Activated B cell treated with CpG ODN at 0.5 μM for 24 hours (primary cell): Measurements from ENCODE around the gene ADGRL1. TPM values are rescaled to one million over a fixed set of nuclear protein-coding genes. Genes with fewer than 3 reads are reported as not detected.
"Not testable (repeated sequence)": the region's sequence is repeated elsewhere in the genome, so short reads cannot be mapped to it uniquely, and the experiment has no call there.

ENCODE experiments used
- ATAC-seq: fragments of 200-7000 bp; cut with Tn5 transposase; one replicate; pipeline ENCODE4 v1.10.0; 2021; ENCODE audit warnings: low read depth, mild to moderate bottlenecking, moderate library complexity
- CTCF ChIA-PET: fragments of 350-600 bp; sonication (Branson Sonifier 250); formaldehyde crosslinking; loops from one replicate; lab custom pipeline; 2021; ENCODE audit warnings: antibody characterized with exemption; lab: Charles Lee
- POLR2A ChIA-PET: fragments of 350-600 bp; sonication (Branson Sonifier 250); formaldehyde crosslinking; loops from one replicate; lab custom pipeline; 2021; ENCODE audit warnings: antibody characterized with exemption; lab: Charles Lee
- DNase-seq: peaks from one replicate; pipeline ENCODE4 v3.0.0; 2022
- H3K27ac Mint-ChIP-seq: one replicate; pipeline ENCODE4 v1.8.0; 2020; ENCODE audit warnings: mixed read lengths
- H3K27me3 Mint-ChIP-seq: one replicate; pipeline ENCODE4 v1.8.0; 2021; ENCODE audit warnings: mixed read lengths
- H3K36me3 Mint-ChIP-seq: one replicate; pipeline ENCODE4 v1.8.0; 2021; ENCODE audit warnings: low read depth, mixed read lengths
- H3K4me1 Mint-ChIP-seq: one replicate; pipeline ENCODE4 v1.8.0; 2021; ENCODE audit warnings: mixed read lengths
- H3K4me3 Mint-ChIP-seq: one replicate; pipeline ENCODE4 v1.8.0; 2020; ENCODE audit warnings: mild to moderate bottlenecking, mixed read lengths
- H3K9me3 Mint-ChIP-seq: one replicate; pipeline ENCODE4 v1.8.0; 2020; ENCODE audit warnings: mixed read lengths
- intact Hi-C: fragments of 100-400 bp; cut with micrococcal nuclease; formaldehyde crosslinking; loops from one replicate; pipeline ENCODE4 v1.15.1; 2024
- total RNA-seq: library from RNA; stranded (reverse); gene quantifications from 2 replicates; pipeline ENCODE4 v1.2.3, GENCODE V29; 2022
- TF ChIP-seq, protein P1 (sequence below): fragments of 200-600 bp; IDR thresholded peaks from one replicate; pipeline ENCODE4 v1.8.0; 2022; ENCODE audit warnings: antibody characterized with exemption, mild to moderate bottlenecking

Gene ADGRL1
- total RNA-seq, 1 donor from 2014 or later, result 1.4 TPM

DNA sequence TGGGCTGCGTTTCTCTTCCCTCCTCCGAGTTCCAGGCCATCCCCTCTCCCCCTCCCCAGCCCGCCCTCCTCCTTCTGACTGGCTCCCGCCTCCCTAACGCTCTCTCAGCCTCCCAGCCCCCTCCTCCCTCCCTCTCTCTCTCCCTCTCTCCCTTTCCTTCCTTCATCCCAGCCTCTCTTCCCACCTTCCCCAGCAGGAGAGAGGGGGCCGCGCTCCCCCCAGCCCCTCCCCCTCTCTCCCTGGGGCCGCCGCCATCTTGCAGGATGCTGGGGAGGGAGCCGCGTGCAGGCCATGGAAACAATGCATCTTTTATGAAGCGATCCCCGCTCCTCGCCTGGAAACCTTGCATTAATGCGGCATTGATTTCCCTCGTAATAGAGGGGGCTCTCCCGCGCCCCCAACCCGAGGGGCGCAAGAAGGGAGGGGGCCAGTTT, 42.6 kb upstream of the ADGRL1 start:
- DNase-seq, result peak; percentile 32
- ChIA-PET POLR2A (no interaction called here), CTCF (no interaction called here)
- Mint-ChIP-seq H3K4me3 (peak overlapping the region; percentile 69), H3K27ac (peak overlapping the region; percentile 35), H3K27me3 (peaks cover 3% of the 10 kb centered on the region), H3K4me1 (peaks cover 23% of the 10 kb centered on the region), H3K9me3 (no peaks in the 10 kb centered on the region), H3K36me3 (no peaks in the 10 kb centered on the region)
- intact Hi-C loops, result no loop called here
- ATAC-seq, result peak; percentile 67
- TF ChIP-seq, protein P1, sequence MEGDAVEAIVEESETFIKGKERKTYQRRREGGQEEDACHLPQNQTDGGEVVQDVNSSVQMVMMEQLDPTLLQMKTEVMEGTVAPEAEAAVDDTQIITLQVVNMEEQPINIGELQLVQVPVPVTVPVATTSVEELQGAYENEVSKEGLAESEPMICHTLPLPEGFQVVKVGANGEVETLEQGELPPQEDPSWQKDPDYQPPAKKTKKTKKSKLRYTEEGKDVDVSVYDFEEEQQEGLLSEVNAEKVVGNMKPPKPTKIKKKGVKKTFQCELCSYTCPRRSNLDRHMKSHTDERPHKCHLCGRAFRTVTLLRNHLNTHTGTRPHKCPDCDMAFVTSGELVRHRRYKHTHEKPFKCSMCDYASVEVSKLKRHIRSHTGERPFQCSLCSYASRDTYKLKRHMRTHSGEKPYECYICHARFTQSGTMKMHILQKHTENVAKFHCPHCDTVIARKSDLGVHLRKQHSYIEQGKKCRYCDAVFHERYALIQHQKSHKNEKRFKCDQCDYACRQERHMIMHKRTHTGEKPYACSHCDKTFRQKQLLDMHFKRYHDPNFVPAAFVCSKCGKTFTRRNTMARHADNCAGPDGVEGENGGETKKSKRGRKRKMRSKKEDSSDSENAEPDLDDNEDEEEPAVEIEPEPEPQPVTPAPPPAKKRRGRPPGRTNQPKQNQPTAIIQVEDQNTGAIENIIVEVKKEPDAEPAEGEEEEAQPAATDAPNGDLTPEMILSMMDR, result no peak

- POLR2A ChIA-PET, result interaction anchor here (0.8 kb wide), 1 partner anchor 115 kb away, joined by 3 read pairs; no protein-coding TSS in a partner anchor
- peak overlapping the region; percentile 56 for H3K27ac Mint-ChIP-seq
- peak; percentile 23 for ATAC-seq
- peaks cover 23% of the 10 kb centered on the region for H3K4me1 Mint-ChIP-seq
- H3K36me3 Mint-ChIP-seq, DNase-seq, CTCF ChIA-PET, H3K9me3 Mint-ChIP-seq, intact Hi-C loops, H3K27me3 Mint-ChIP-seq: not testable (repeated sequence)
- peak overlapping the region; percentile 75 for H3K4me3 Mint-ChIP-seq
These were observed 41.8 kb upstream of the ADGRL1 start for GRCh38 chr19:14247548-14248471.

- H3K27ac Mint-ChIP-seq, H3K36me3 Mint-ChIP-seq, DNase-seq, intact Hi-C loops, ATAC-seq, H3K27me3 Mint-ChIP-seq, CTCF ChIA-PET, H3K9me3 Mint-ChIP-seq: not testable (repeated sequence)
- POLR2A ChIA-PET, result interaction anchor here (0.8 kb wide), 1 partner anchor 115 kb away, joined by 3 read pairs; no protein-coding TSS in a partner anchor
- H3K4me3 Mint-ChIP-seq, result peak overlapping the region; percentile 50
- H3K4me1 Mint-ChIP-seq, result peaks cover 23% of the 10 kb centered on the region
These were observed 41.2 kb upstream of the ADGRL1 start for GRCh38 chr19:14247205-14247547.

DNA sequence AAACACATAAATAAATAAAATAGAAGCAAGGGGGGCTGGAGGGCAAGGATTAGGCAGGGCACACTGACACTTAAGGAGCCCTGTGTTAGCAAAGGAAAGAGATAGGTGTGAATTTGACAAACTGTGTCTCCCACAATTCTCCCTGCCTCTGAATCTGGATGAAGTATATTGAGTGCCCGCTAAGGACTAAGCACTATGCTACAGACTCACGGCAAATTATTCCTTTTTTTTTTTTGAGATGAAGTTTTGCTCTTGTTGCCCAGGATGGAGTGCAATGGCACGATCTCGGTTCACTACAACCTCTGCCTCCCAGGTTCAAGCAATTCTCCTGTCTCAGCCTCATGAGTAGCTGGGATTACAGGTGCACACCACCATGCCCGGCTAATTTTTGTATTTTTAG, 38.4 kb upstream of the ADGRL1 start:
- POLR2A ChIA-PET, DNase-seq, CTCF ChIA-PET, intact Hi-C loops, H3K27ac Mint-ChIP-seq, H3K36me3 Mint-ChIP-seq, ATAC-seq, H3K27me3 Mint-ChIP-seq, H3K9me3 Mint-ChIP-seq, H3K4me3 Mint-ChIP-seq: not testable (repeated sequence)
- H3K4me1 Mint-ChIP-seq, result peaks cover 11% of the 10 kb centered on the region

DNA sequence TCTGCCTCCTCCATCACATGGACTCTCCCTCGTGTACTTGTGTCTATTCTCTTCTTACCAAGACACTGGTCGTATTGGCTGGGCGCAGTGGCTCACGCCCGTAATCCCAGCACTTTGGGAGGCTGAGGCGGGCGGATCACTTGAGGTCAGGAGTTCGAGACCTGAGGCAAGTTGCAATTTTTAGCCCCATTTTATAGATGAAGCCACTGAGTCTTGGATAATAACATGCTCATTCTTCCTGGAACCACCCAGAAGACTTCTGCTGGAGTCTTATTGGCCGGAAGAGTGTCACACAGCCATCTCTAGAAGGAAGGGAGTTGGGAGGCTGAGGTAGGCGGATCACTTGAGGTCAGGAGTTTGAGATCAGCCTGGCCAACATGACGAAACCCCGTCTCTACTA, 37.7 kb upstream of the ADGRL1 start:
- H3K27me3 Mint-ChIP-seq, ATAC-seq, H3K27ac Mint-ChIP-seq, CTCF ChIA-PET, DNase-seq, intact Hi-C loops, POLR2A ChIA-PET, H3K9me3 Mint-ChIP-seq, H3K4me1 Mint-ChIP-seq, H3K36me3 Mint-ChIP-seq, H3K4me3 Mint-ChIP-seq: not testable (repeated sequence)

DNA sequence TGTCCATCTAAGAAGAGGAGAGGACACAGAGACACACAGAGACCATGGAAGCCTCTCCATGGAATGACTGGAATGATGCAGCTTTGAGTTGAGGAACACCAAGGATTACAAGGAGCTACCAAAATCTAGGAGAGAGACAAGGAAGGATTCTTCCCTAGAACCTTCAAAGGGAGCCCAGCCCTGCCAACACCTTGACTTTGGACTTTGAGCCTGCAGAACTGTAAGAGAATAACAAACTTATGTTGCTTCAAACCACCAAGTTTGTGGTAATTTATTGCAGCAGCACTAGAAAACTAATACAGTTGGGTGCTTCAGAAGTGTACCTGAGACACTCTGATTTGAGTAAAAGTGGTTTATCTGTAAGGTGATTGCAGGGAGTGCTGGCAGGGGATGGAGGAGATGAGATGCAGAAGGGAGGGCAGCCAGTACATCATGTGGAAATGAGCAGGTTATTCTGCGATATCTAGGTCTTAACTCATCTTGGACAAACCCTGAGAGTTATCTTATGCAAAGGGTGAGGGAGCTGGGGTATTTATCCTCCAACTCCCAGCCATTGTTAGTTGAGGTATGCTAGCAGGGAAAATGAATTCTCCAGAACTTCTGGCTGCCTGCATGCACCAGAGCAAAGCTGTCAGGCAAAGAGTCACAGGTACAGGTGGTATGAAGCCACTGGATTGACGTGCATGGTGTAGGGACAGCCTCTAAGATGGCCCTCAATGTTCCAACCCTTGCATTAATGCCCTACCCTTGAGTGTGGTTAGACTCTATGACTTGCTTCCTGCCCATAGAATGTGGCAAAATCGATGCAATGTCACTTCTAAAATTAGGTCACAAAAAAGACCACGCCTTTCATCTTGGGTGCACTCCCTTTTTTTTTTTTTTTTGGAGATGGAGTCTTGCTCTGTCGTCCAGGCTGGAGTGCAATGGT, 31.3 kb upstream of the ADGRL1 start:
- H3K9me3 Mint-ChIP-seq, result peaks cover 3% of the 10 kb centered on the region
- H3K27me3 Mint-ChIP-seq, result peaks cover 6% of the 10 kb centered on the region
- no peaks in the 10 kb centered on the region for H3K36me3 Mint-ChIP-seq
- DNase-seq, result no peak
- TF ChIP-seq, protein P1, result no peak
- no peak overlapping the region for H3K27ac Mint-ChIP-seq
- H3K4me3 Mint-ChIP-seq, result no peak overlapping the region
- POLR2A ChIA-PET, result no interaction called here
- CTCF ChIA-PET, result no interaction called here
- intact Hi-C loops, result no loop called here
- ATAC-seq, result no peak
- H3K4me1 Mint-ChIP-seq, result no peaks in the 10 kb centered on the region

GRCh38 chr19:14232945-14233344, 27.0 kb upstream of the ADGRL1 start:
- ATAC-seq, intact Hi-C loops, DNase-seq, H3K27ac Mint-ChIP-seq, H3K4me3 Mint-ChIP-seq, H3K9me3 Mint-ChIP-seq, H3K4me1 Mint-ChIP-seq, H3K36me3 Mint-ChIP-seq, POLR2A ChIA-PET, H3K27me3 Mint-ChIP-seq, CTCF ChIA-PET: not testable (repeated sequence)

DNA sequence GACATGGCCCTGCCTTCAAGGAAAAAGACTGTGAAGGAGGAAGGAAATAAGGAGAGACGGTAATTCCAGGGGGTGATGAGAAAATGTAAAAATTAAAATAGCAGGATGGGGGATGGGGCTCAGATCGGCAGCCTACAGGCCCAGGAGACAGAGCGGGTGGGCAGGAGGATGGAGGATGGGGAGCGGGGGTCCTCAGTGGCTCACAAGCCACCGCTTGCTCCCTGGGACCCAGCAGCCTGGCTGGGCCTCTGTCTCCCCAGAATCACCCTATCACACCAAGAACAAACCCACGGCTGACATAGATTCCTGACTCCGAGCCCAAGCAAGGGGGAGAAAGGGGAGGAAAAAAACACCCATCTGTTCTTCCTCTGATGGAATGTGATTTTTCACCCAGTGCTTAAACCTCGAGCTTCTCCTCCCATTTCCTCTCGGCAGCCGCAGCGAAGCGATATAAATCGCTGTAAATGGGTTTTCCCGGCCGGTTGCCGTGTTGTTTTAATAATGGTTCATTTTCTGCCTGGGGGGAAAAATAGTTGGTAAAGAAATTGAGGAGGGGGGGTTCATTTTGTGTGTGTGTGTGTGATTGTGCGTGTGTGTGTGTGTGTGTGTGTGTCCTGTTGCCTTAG, 22.6 kb upstream of the ADGRL1 start:
- ATAC-seq, DNase-seq, H3K9me3 Mint-ChIP-seq, CTCF ChIA-PET, H3K4me1 Mint-ChIP-seq, H3K4me3 Mint-ChIP-seq, intact Hi-C loops, POLR2A ChIA-PET, H3K36me3 Mint-ChIP-seq, H3K27ac Mint-ChIP-seq: not testable (repeated sequence)
- H3K27me3 Mint-ChIP-seq, result peaks cover 16% of the 10 kb centered on the region

GRCh38 chr19:14226498-14226897, 20.5 kb upstream of the ADGRL1 start:
- ATAC-seq, H3K36me3 Mint-ChIP-seq, DNase-seq, CTCF ChIA-PET, H3K4me1 Mint-ChIP-seq, intact Hi-C loops, H3K4me3 Mint-ChIP-seq, H3K9me3 Mint-ChIP-seq, H3K27ac Mint-ChIP-seq: not testable (repeated sequence)
- POLR2A ChIA-PET, result interaction anchor here (0.7 kb wide), 1 partner anchor 10 kb away, joined by 5 read pairs; no protein-coding TSS in a partner anchor
- H3K27me3 Mint-ChIP-seq, result peaks cover 16% of the 10 kb centered on the region
